NB4 (cell line): ENCODE data around the gene CHST8.
"Not testable (repeated sequence)": the region's sequence is repeated elsewhere in the genome, so short reads cannot be mapped to it uniquely, and the experiment has no call there.

Experiments
- POLR2A ChIP-seq: IDR thresholded peaks from 2 replicates; pipeline ENCODE4 v1.6.1; 2011; ENCODE audit warnings: mild to moderate bottlenecking; ENCODE audit not compliant: insufficient read length; ENCODE audit errors: extremely low read depth
- TF ChIP-seq, protein P1 (sequence below): IDR thresholded peaks from one replicate; pipeline ENCODE4 v1.5.1; 2012; ENCODE audit warnings: low read depth, low read length
- TF ChIP-seq, protein P2 (sequence below): IDR thresholded peaks from 2 replicates; pipeline ENCODE4 v1.6.1; 2011; ENCODE audit warnings: low read depth, low read length

GRCh38 chr19:33819078-33819477 lies 197.3 kb downstream of the CHST8 start:
- TF ChIP-seq, protein P1, sequence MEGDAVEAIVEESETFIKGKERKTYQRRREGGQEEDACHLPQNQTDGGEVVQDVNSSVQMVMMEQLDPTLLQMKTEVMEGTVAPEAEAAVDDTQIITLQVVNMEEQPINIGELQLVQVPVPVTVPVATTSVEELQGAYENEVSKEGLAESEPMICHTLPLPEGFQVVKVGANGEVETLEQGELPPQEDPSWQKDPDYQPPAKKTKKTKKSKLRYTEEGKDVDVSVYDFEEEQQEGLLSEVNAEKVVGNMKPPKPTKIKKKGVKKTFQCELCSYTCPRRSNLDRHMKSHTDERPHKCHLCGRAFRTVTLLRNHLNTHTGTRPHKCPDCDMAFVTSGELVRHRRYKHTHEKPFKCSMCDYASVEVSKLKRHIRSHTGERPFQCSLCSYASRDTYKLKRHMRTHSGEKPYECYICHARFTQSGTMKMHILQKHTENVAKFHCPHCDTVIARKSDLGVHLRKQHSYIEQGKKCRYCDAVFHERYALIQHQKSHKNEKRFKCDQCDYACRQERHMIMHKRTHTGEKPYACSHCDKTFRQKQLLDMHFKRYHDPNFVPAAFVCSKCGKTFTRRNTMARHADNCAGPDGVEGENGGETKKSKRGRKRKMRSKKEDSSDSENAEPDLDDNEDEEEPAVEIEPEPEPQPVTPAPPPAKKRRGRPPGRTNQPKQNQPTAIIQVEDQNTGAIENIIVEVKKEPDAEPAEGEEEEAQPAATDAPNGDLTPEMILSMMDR: not testable (repeated sequence)
- TF ChIP-seq POLR2A: not testable (repeated sequence)
- TF ChIP-seq, protein P2, sequence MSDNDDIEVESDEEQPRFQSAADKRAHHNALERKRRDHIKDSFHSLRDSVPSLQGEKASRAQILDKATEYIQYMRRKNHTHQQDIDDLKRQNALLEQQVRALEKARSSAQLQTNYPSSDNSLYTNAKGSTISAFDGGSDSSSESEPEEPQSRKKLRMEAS: not testable (repeated sequence)
